Measurements from ENCODE around the gene ADD3.

DNA sequence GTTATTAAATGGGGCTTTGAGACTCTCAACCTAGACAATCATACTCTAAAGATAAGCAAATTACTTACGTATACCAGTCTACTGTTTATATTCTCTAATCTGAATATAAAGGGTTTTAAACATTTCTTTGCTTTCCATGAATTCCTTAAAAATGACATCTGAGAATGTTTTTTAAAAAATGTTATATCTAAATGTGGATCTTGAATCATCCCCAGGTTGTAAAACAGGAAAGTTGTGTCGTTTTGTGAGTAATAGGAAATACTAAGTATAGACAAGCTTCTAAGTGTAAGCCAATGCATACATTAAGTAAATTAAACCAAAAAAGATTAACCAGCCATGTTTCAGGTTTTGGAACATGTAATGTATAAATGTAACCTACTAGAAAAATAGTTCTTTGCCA, 26.8 kb downstream of the ADD3 start:
- TF ChIP-seq HNF4G (IDR thresholded peaks at IDR 0.05) (no peak), JUND (IDR thresholded peaks at IDR 0.05) (no peak), ATF3 (IDR thresholded peaks at IDR 0.05) (no peak), SP1 (IDR thresholded peaks at IDR 0.05) (no peak), REST (IDR thresholded peaks at IDR 0.05) (no peak)
- TF ChIP-seq, protein P1, sequence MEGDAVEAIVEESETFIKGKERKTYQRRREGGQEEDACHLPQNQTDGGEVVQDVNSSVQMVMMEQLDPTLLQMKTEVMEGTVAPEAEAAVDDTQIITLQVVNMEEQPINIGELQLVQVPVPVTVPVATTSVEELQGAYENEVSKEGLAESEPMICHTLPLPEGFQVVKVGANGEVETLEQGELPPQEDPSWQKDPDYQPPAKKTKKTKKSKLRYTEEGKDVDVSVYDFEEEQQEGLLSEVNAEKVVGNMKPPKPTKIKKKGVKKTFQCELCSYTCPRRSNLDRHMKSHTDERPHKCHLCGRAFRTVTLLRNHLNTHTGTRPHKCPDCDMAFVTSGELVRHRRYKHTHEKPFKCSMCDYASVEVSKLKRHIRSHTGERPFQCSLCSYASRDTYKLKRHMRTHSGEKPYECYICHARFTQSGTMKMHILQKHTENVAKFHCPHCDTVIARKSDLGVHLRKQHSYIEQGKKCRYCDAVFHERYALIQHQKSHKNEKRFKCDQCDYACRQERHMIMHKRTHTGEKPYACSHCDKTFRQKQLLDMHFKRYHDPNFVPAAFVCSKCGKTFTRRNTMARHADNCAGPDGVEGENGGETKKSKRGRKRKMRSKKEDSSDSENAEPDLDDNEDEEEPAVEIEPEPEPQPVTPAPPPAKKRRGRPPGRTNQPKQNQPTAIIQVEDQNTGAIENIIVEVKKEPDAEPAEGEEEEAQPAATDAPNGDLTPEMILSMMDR (IDR thresholded peaks at IDR 0.05; ENCODE audit: low read depth, low read length, missing input control) = no peak
- TF ChIP-seq, protein P2, sequence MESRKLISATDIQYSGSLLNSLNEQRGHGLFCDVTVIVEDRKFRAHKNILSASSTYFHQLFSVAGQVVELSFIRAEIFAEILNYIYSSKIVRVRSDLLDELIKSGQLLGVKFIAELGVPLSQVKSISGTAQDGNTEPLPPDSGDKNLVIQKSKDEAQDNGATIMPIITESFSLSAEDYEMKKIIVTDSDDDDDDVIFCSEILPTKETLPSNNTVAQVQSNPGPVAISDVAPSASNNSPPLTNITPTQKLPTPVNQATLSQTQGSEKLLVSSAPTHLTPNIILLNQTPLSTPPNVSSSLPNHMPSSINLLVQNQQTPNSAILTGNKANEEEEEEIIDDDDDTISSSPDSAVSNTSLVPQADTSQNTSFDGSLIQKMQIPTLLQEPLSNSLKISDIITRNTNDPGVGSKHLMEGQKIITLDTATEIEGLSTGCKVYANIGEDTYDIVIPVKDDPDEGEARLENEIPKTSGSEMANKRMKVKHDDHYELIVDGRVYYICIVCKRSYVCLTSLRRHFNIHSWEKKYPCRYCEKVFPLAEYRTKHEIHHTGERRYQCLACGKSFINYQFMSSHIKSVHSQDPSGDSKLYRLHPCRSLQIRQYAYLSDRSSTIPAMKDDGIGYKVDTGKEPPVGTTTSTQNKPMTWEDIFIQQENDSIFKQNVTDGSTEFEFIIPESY (IDR thresholded peaks at IDR 0.05) = no peak
